Measurements from ENCODE around the gene MPST. TPM values are rescaled to one million over a fixed set of nuclear protein-coding genes. Genes with fewer than 3 reads are reported as not detected.

Gene MPST
- total RNA-seq, 1 donor from 2014 or later: 186 TPM

GRCh38 chr22:37065180-37065579 is 45.6 kb downstream of the MPST start:
- H3K36me3 ChIP-seq (ENCODE audit: control insufficient read depth, insufficient read depth, low read length): no peaks in the 10 kb centered on the region
- no peak overlapping the region for H3K4me3 ChIP-seq (ENCODE audit: low read depth, low read length)
- H3K27me3 ChIP-seq (ENCODE audit: control insufficient read depth, insufficient read depth, low read length): peaks cover 31% of the 10 kb centered on the region
- no peak for DNase-seq (ENCODE audit: low read depth)
- TF ChIP-seq CTCF (IDR thresholded peaks at IDR 0.05; ENCODE audit: insufficient read depth, low read length, poor library complexity, severe bottlenecking): no peak

- TF ChIP-seq CTCF (IDR thresholded peaks at IDR 0.05; ENCODE audit: insufficient read depth, low read length, poor library complexity, severe bottlenecking): no peak
- Histone ChIP-seq H3K4me3 (ENCODE audit: low read depth, low read length) (no peak overlapping the region), H3K27me3 (ENCODE audit: control insufficient read depth, insufficient read depth, low read length) (peaks cover 39% of the 10 kb centered on the region), H3K36me3 (ENCODE audit: control insufficient read depth, insufficient read depth, low read length) (no peaks in the 10 kb centered on the region)
- DNase-seq (ENCODE audit: low read depth): no peak
These were observed 46.4 kb downstream of the MPST start for GRCh38 chr22:37065961-37066360.

- no peak overlapping the region for H3K4me3 ChIP-seq (ENCODE audit: low read depth, low read length)
- DNase-seq (ENCODE audit: low read depth): no peak
- TF ChIP-seq CTCF (IDR thresholded peaks at IDR 0.05; ENCODE audit: insufficient read depth, low read length, poor library complexity, severe bottlenecking): no peak
- no peaks in the 10 kb centered on the region for H3K36me3 ChIP-seq (ENCODE audit: control insufficient read depth, insufficient read depth, low read length)
- peaks cover 45% of the 10 kb centered on the region for H3K27me3 ChIP-seq (ENCODE audit: control insufficient read depth, insufficient read depth, low read length)
These were observed 47.9 kb downstream of the MPST start for GRCh38 chr22:37067428-37067827.

- TF ChIP-seq CTCF (IDR thresholded peaks at IDR 0.05; ENCODE audit: insufficient read depth, low read length, poor library complexity, severe bottlenecking): no peak
- peaks cover 50% of the 10 kb centered on the region for H3K27me3 ChIP-seq (ENCODE audit: control insufficient read depth, insufficient read depth, low read length)
- DNase-seq (ENCODE audit: low read depth): no peak
- H3K4me3 ChIP-seq (ENCODE audit: low read depth, low read length): no peak overlapping the region
- H3K36me3 ChIP-seq (ENCODE audit: control insufficient read depth, insufficient read depth, low read length): no peaks in the 10 kb centered on the region
These were observed 49.3 kb downstream of the MPST start for GRCh38 chr22:37068859-37069258.

GRCh38 chr22:37069319-37069718 is 49.8 kb downstream of the MPST start:
- TF ChIP-seq CTCF (IDR thresholded peaks at IDR 0.05; ENCODE audit: insufficient read depth, low read length, poor library complexity, severe bottlenecking): no peak

DNA sequence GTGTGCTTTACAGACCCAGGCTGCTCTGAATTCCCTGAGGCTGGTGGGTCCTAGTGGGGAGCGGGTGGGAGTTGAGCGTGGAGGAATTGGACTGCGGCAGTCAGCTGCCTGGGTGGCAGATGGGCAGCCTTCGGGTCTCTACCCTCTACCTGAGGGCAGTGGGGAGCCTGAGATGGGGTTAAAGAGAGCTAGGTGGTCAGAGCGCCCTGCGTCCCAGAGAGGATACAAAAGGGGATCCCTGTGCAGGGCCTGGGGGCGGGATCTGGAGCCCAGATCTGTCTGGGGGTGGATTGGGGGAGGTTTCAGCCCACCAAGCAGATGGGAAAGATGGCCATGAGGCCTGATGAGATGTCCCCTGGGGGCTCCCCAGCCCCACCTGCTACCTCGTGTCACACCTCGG is 50.2 kb downstream of the MPST start:
- TF ChIP-seq CTCF (IDR thresholded peaks at IDR 0.05; ENCODE audit: insufficient read depth, low read length, poor library complexity, severe bottlenecking): no peak
- Histone ChIP-seq H3K36me3 (ENCODE audit: control insufficient read depth, insufficient read depth, low read length) (no peaks in the 10 kb centered on the region), H3K27me3 (ENCODE audit: control insufficient read depth, insufficient read depth, low read length) (peaks cover 58% of the 10 kb centered on the region), H3K4me3 (ENCODE audit: low read depth, low read length) (no peak overlapping the region)
- no peak for DNase-seq (ENCODE audit: low read depth)

More at GRCh38 chr22:37069319-37069718, 49.8 kb downstream of the MPST start:
- H3K4me3 ChIP-seq (ENCODE audit: low read depth, low read length): no peak overlapping the region
- peaks cover 54% of the 10 kb centered on the region for H3K27me3 ChIP-seq (ENCODE audit: control insufficient read depth, insufficient read depth, low read length)
- DNase-seq (ENCODE audit: low read depth): no peak
- H3K36me3 ChIP-seq (ENCODE audit: control insufficient read depth, insufficient read depth, low read length): no peaks in the 10 kb centered on the region
